HepG2 (cell line): ENCODE measurements around the gene DHX16. TPM values are rescaled to one million over a fixed set of nuclear protein-coding genes. Genes with fewer than 3 reads are reported as not detected.

Source experiments
- AHR ChIP-seq: IDR thresholded peaks from 2 replicates; pipeline ENCODE4 v1.6.1; 2018; ENCODE audit warnings: missing genetic modification reagents, missing compliant biosample characterization
- FIP1L1 ChIP-seq: fragments of 200-400 bp; formaldehyde crosslinking; IDR thresholded peaks from 2 replicates; pipeline ENCODE4 v1.6.1; 2018; ENCODE audit warnings: low read depth, mild to moderate bottlenecking, low read length, moderate library complexity, borderline replicate concordance; ENCODE audit not compliant: insufficient read depth
- GABPB1 ChIP-seq: IDR thresholded peaks from 2 replicates; pipeline ENCODE4 v1.6.1; 2016; ENCODE audit warnings: mild to moderate bottlenecking, missing genetic modification reagents, moderate library complexity, missing compliant biosample characterization
- HBP1 ChIP-seq: IDR thresholded peaks from 2 replicates; pipeline ENCODE4 v1.6.1; 2016; ENCODE audit warnings: low read depth, control low read depth
- KLF16 ChIP-seq, 2 experiments: sonication (generic) in 1 of 2; formaldehyde crosslinking in 1 of 2; IDR thresholded peaks; 2 replicates each; pipeline versions ENCODE4 v1.6.1 to v1.8.0; 2016 to 2023; ENCODE audit warnings: missing genetic modification reagents in 2 of 2, missing compliant biosample characterization in 1 of 2
- MBD4 ChIP-seq: IDR thresholded peaks from 2 replicates; pipeline ENCODE4 v1.6.1; 2012; ENCODE audit warnings: low read length, inconsistent platforms, borderline replicate concordance
- NR2F6 ChIP-seq, 2 experiments: IDR thresholded peaks; 2 replicates each; pipeline ENCODE4 v1.6.1; 2016; ENCODE audit warnings: antibody characterized with exemption in 1 of 2, mild to moderate bottlenecking in 1 of 2
- PAF1 ChIP-seq: IDR thresholded peaks from 2 replicates; pipeline ENCODE4 v1.6.1; 2016; ENCODE audit warnings: missing genetic modification reagents, missing compliant biosample characterization
- PCBP2 ChIP-seq: fragments of 200-400 bp; formaldehyde crosslinking; optimal IDR thresholded peaks from 2 replicates; pipeline ENCODE3; 2018; ENCODE audit warnings: low read length, low read depth; ENCODE audit not compliant: poor library complexity, severe bottlenecking
- PITX1 ChIP-seq: sonication (generic); formaldehyde crosslinking; IDR thresholded peaks from 2 replicates; pipeline ENCODE4 v1.5.1; 2020; ENCODE audit warnings: mild to moderate bottlenecking, missing genetic modification reagents
- REL ChIP-seq: sonication (generic); formaldehyde crosslinking; conservative IDR thresholded peaks from 2 replicates; pipeline ENCODE4 v1.8.0; 2022; ENCODE audit warnings: mild to moderate bottlenecking, missing genetic modification reagents, moderate library complexity
- TAF1 ChIP-seq: sonication (generic); formaldehyde crosslinking; IDR thresholded peaks from 2 replicates; pipeline ENCODE4 v1.4.0; 2020; ENCODE audit warnings: missing genetic modification reagents
- TAF15 ChIP-seq: fragments of 200-400 bp; formaldehyde crosslinking; IDR thresholded peaks from one replicate; pipeline ENCODE4 v1.6.1; 2018; ENCODE audit warnings: mild to moderate bottlenecking, low read depth, low read length; ENCODE audit not compliant: poor library complexity, severe bottlenecking
- TCF12 ChIP-seq, 2 experiments: fragments of 450-650 bp in 1 of 2; sonication (generic) in 1 of 2; formaldehyde crosslinking in 1 of 2; IDR thresholded peaks; 2 replicates each; pipeline versions ENCODE4 v1.6.1 to v1.8.0; 2017 to 2022; ENCODE audit warnings: antibody characterized with exemption in 1 of 2, mild to moderate bottlenecking in 1 of 2, missing genetic modification reagents in 1 of 2, moderate library complexity in 1 of 2
- THAP11 ChIP-seq: IDR thresholded peaks from 2 replicates; pipeline ENCODE4 v1.6.1; 2016; ENCODE audit warnings: missing biosample characterization, missing genetic modification reagents
- ZFP82 ChIP-seq: sonication (generic); formaldehyde crosslinking; IDR thresholded peaks from 2 replicates; pipeline ENCODE4 v1.5.1; 2020; ENCODE audit warnings: mild to moderate bottlenecking, missing genetic modification reagents, borderline replicate concordance
- ZNF124 ChIP-seq: sonication (generic); formaldehyde crosslinking; IDR thresholded peaks from 2 replicates; pipeline ENCODE4 v1.4.0; 2020; ENCODE audit warnings: missing genetic modification reagents
- ZNF362 ChIP-seq: sonication (generic); formaldehyde crosslinking; IDR thresholded peaks from 2 replicates; pipeline ENCODE4 v1.4.0; 2020; ENCODE audit warnings: missing genetic modification reagents, mild to moderate bottlenecking, borderline replicate concordance
- ZNF510 ChIP-seq: sonication (generic); formaldehyde crosslinking; IDR thresholded peaks from 2 replicates; pipeline ENCODE4 v1.4.0; 2020; ENCODE audit warnings: low read depth, mild to moderate bottlenecking, missing genetic modification reagents
- ZNF816 ChIP-seq: sonication (generic); formaldehyde crosslinking; IDR thresholded peaks from 2 replicates; pipeline ENCODE4 v1.8.0; 2022; ENCODE audit warnings: missing genetic modification reagents, mild to moderate bottlenecking, borderline replicate concordance
- polyA plus RNA-seq, 8 experiments: library from polyadenylated mRNA; depleted of rRNA in 3 of 8; stranded (reverse) in 7 of 8; unstranded in 1 of 8; fragments of >200 nt; fragmentation: Illumina TruSeq in 4 of 8; extraction: Trizol in 4 of 8; gene quantifications; 2 replicates each; pipeline versions ENCODE4 v1.2.1 to v1.2.3, GENCODE V29; 2011 to 2016; ENCODE audit warnings: low read depth in 4 of 8, missing spikeins in 1 of 8, mixed read lengths in 1 of 8; ENCODE audit not compliant: insufficient read depth in 1 of 8
- total RNA-seq, 5 experiments: library from RNA; depleted of rRNA; stranded (reverse); fragments of >200 nt; fragmentation: Illumina TruSeq; extraction: Trizol; gene quantifications; 2 replicates each; pipeline ENCODE4 v1.2.3, GENCODE V29; 2016; ENCODE audit warnings: low read depth in 1 of 5
- TF ChIP-seq, protein P1 (sequence below): conservative IDR thresholded peaks from 2 replicates; pipeline ENCODE4 v1.6.1; 2018; ENCODE audit warnings: missing genetic modification reagents
- TF ChIP-seq, protein P2 (sequence below): sonication (generic); formaldehyde crosslinking; IDR thresholded peaks from 2 replicates; pipeline ENCODE4 v1.4.0; 2020; ENCODE audit warnings: mild to moderate bottlenecking, low read depth, missing genetic modification reagents

Gene DHX16
- total and polyA plus RNA-seq, 2 of the 13 experiments (the other 11 are each of a cell fraction or from before 2014, with no cell fraction given), result 57.0 to 58.5 TPM

DNA sequence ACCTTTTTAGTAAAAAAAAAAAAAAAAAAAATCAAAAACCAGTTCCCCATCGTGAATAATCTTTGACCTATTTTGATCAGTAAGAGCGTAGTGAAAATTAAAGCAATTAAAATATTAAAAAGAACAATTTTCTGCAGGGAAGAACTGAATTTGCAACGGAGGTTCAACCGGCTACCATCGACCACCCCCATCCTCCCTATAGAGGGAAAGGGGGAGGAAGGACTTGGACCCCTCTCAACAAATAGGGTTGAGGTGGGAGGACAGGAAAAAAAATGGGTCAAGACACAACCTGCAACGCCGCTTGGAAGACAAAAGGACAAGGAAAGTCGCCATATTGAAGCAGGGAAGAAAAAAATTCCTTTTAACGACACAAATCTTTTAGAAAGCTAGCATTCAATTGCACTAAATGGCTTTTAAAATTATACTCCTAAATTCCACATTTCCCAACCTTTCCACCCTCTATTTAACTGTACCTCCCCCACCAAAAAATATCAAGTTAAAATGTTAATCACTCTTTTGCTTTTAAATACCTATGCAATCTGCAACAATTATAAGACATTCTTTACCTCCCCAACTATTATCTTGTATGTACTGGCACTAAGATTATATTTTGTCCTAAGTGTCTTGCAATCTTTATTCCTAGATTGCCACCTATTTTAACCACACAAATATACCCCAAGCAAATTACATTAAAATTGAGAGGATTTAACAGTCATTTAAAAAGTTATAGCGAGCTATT lies 57.4 kb downstream of the DHX16 start (continued):
- peak; percentile 95 for TF ChIP-seq MBD4
- peak; percentile 22; the same call in 1 of the 2 replicates for TF ChIP-seq PITX1 (CRISPR knock-in tag)
- TF ChIP-seq FIP1L1, result 0 out of 2 replicates have a peak, but pooled peaks have one; percentile 52
- TF ChIP-seq NR2F6 (IDR thresholded peaks at IDR 0.05), result 0 out of 2 replicates have a peak, but pooled peaks have one; percentile 9
- no peak for TF ChIP-seq NR2F6 (CRISPR knock-in tag; IDR thresholded peaks at IDR 0.05)
- TF ChIP-seq, protein P1, sequence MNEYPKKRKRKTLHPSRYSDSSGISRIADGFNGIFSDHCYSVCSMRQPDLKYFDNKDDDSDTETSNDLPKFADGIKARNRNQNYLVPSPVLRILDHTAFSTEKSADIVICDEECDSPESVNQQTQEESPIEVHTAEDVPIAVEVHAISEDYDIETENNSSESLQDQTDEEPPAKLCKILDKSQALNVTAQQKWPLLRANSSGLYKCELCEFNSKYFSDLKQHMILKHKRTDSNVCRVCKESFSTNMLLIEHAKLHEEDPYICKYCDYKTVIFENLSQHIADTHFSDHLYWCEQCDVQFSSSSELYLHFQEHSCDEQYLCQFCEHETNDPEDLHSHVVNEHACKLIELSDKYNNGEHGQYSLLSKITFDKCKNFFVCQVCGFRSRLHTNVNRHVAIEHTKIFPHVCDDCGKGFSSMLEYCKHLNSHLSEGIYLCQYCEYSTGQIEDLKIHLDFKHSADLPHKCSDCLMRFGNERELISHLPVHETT, result peak; percentile 44; the same call in 1 of the 2 replicates
- 0 out of 2 replicates have a peak, but pooled peaks have one; percentile 5 for TF ChIP-seq HBP1 (CRISPR knock-in tag)
- no peak for TF ChIP-seq TCF12 (IDR thresholded peaks at IDR 0.05)
- peak; percentile 12; the same call in 1 of the 2 replicates for TF ChIP-seq TCF12 (CRISPR knock-in tag; IDR thresholded peaks at IDR 0.05)
- TF ChIP-seq ZNF124 (CRISPR knock-in tag), result no peak
- peak; percentile 78; the same call in 1 of the 2 replicates for TF ChIP-seq ZNF362
- TF ChIP-seq TAF1 (CRISPR knock-in tag), result peak; percentile 56
- TF ChIP-seq, protein P2, sequence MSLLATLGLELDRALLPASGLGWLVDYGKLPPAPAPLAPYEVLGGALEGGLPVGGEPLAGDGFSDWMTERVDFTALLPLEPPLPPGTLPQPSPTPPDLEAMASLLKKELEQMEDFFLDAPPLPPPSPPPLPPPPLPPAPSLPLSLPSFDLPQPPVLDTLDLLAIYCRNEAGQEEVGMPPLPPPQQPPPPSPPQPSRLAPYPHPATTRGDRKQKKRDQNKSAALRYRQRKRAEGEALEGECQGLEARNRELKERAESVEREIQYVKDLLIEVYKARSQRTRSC, result peak; percentile 10; the same call in 1 of the 2 replicates
- TF ChIP-seq KLF16 (CRISPR knock-in tag; IDR thresholded peaks at IDR 0.05), result peak in 1 of 2 experiments; percentile 70; a peak in 2 of 4 replicates
- TF ChIP-seq AHR (CRISPR knock-in tag), result 0 out of 2 replicates have a peak, but pooled peaks have one; percentile 12
- TF ChIP-seq THAP11 (CRISPR knock-in tag), result peak; percentile 33
- no peak; the same call in 1 of the 2 replicates for TF ChIP-seq ZNF816 (CRISPR knock-in tag)
- TF ChIP-seq PCBP2, result peak; percentile 51
- no peak for TF ChIP-seq ZNF510 (CRISPR knock-in tag)
- TF ChIP-seq REL (CRISPR knock-in tag), result peak; percentile 12; the same call in 1 of the 2 replicates
- TF ChIP-seq PAF1 (CRISPR knock-in tag), result peak; percentile 82
- 0 out of 2 replicates have a peak, but pooled peaks have one; percentile 3 for TF ChIP-seq GABPB1 (CRISPR knock-in tag)
- TF ChIP-seq TAF15, result peak; percentile 30
- TF ChIP-seq ZFP82 (CRISPR knock-in tag), result no peak
